Skeletal muscle cell (primary cell): Measurements from ENCODE around the gene PTGDR.

Experiments used
- DNase-seq: peaks from one replicate; pipeline ENCODE4 v3.0.0-alpha.2; 2010; ENCODE audit warnings: low read depth
- H3K4me3 ChIP-seq: 2 replicates; pipeline ENCODE4 v1.5.1; 2011; ENCODE audit warnings: low read depth, mild to moderate bottlenecking, control low read depth, low read length, moderate library complexity

The PTGDR gene

DNA sequence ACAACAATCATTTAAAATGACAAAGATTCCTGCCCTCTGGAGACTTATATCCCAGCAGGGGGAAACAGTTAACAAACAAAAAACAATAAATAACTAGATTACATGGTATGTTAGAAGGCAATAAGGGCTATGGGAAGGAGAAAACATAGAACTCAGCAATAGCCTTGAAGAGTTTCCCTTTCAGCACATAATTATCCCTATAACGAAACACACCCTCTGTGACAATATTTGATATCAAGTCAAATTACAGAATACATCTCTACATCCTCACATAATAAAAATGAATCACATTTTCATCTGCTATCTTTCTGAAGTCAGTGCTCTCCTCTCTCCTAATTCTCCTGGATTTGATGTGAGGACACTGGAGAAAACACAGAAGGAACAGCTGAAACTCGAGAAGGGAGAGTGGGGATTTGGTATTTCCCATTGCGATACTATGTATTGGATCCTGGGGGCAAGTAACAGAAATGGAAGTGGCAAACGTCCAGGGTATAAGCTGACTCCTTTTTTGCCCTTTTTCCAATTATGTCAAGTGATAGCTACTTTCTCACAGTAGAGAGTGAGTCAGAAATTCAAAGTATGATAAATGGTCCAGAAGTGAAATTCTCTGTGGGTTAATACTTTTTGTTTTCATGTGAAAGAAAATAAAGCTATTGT lies 36.9 kb downstream of the PTGDR start:
- H3K4me3 ChIP-seq, result no peak overlapping the region
- DNase-seq, result peak; percentile 39

DNA sequence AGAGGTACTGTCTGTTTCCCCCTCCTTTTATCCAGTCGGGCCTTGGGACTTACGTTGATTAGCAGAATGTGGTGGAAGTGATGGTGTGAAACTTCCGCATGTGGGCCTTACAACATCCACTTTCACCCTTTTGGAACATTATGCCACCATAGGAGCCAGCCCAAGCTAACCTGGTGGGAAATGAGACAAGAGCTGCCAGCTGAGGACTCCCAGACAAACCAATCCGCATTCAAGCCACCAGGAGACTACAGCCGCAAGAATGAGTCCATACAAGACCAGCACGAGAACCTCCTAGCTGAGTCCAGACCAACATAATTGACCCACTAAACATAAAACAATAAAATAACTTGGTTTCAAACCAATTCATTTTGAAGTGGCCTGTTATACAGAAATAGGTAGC lies 37.5 kb downstream of the PTGDR start:
- DNase-seq, result no peak
- no peak overlapping the region for H3K4me3 ChIP-seq

DNA sequence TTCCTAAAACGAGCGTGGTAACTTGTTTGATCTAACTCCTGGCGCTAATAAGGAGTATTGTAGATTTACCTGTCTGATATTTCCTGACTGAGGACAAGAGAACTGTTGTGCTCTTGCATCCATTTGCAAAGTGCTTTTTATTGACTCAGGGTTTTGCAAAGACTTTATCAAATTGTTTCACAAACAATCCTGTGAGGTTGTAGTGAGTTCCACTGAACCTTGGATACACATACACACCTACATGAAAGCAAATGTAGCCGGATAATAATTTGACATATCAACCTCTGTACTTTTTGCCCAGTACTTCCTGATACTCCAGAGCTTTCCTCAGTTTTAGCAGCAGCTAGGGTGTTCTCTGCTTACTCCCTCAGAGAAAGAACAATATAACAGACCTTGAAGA lies 39.9 kb downstream of the PTGDR start:
- DNase-seq, result no peak
- H3K4me3 ChIP-seq, result no peak overlapping the region

DNA sequence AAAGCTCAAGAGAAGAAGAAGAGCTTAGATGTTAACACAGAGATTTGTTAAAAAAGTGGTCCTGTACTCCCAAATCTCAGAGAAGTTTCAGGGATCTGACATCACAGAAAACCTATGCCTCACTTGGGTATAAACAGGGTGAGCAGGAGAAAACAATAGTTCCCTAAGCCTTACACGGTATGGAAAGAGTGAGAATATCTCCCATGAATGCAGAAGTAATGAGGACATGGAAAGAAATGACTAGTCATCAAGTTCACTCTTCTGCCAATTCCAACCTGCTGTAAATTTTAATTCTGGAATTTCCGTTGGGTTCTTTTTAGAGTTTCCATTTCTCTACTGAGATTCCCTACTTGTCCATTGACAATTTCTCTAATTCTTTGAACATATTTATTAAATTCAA lies 40.4 kb downstream of the PTGDR start:
- no peak overlapping the region for H3K4me3 ChIP-seq
- no peak for DNase-seq

DNA sequence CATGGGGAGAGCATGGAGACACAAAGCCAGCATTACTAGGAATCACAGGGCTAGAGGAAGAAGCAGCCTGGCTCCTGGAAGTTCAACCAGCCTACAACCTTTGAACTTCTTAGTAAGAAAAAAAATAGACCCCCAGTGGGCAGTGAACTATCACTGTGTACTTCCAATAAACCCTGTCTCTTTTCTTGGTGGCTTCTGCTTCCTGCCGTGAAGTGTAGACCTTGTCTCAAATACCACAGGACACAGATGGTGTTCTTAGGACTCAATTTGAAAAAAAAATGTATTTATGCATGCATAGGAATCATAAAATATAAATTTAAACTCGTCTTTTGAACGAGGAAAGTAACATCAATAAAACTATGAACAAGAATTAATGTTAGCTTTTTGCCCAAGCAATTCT lies 43.0 kb downstream of the PTGDR start:
- H3K4me3 ChIP-seq, result no peak overlapping the region
- no peak for DNase-seq

DNA sequence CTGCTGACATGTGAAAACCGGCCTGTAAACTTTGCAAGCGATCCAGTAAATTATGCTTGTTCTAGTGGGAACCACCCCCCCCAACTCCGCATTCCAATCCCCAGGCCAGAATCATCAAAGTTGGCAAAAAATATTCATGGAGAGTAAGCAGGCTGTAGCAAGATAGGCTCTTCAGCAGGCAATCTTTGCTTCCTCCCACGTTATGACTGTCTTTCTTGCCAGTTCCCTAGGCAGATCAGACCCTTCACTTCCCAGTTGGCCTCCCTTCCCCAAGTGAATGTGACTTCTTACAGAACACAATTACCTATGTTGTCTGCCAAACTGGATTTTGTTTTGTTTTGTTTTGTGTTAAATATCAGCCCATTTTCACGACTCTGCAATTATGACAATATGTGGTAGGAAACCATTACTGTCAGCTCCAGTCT lies 45.4 kb downstream of the PTGDR start:
- DNase-seq, result peak; percentile 58
- peak overlapping the region; percentile 93 for H3K4me3 ChIP-seq

DNA sequence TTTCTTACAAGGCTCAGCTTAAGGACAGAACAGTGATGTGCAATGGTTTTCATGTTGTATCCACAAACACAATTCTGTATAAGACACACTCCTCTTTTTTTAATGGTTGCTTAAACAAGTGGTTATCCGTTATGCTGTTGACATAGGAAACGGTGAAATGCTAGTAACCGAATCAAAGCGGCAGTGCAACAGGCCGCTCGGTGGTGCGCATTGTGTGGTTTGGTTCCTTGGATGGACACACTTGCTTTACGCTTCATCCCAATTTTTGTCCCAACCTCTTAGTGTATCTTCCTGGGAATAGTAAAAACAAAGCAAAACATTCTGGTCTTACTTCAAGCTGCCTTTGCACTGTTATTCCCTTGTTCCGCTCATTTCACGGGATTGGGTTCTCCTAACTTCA lies 46.0 kb downstream of the PTGDR start:
- peak overlapping the region; percentile 93 for H3K4me3 ChIP-seq
- DNase-seq, result no peak

DNA sequence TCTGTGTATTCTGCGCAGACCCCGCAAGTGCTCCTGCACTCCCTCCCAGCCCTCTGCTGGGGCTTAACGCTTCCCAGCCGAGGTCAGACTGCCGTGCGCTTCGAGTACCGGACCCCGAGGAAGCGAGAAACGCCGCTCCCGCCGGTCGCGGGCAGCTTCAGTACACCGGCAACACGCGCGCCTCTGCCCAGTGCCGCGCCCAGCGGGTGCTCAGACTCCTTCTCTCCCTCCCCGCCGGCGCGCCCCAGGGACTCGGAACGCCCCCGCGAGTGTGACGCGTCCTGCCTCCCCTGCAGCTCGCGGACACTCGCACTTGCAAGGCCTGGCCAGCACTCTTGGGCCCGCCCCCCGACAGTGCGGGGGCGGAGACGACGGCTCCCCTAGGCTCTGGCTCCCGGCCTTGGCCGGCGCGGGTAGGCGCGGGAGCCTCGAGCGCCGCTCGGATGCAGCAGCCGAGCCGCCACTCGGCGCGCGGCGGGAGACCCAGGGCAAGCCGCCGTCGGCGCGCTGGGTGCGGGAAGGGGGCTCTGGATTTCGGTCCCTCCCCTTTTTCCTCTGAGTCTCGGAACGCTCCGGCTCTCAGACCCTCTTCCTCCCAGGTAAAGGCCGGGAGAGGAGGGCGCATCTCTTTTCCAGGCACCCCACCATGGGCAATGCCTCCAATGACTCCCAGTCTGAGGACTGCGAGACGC lies 46.6 kb downstream of the PTGDR start, which contains the start of gene PTGER2:
Gene PTGER2, plus strand, starts transcription at position 410 of the 692 bp plus-strand sequence. Its CDS starts 237 bp downstream, at position 647.
- H3K4me3 ChIP-seq, result peak within 1 kb of the TSS; percentile 93
- peak; percentile 95 for DNase-seq

DNA sequence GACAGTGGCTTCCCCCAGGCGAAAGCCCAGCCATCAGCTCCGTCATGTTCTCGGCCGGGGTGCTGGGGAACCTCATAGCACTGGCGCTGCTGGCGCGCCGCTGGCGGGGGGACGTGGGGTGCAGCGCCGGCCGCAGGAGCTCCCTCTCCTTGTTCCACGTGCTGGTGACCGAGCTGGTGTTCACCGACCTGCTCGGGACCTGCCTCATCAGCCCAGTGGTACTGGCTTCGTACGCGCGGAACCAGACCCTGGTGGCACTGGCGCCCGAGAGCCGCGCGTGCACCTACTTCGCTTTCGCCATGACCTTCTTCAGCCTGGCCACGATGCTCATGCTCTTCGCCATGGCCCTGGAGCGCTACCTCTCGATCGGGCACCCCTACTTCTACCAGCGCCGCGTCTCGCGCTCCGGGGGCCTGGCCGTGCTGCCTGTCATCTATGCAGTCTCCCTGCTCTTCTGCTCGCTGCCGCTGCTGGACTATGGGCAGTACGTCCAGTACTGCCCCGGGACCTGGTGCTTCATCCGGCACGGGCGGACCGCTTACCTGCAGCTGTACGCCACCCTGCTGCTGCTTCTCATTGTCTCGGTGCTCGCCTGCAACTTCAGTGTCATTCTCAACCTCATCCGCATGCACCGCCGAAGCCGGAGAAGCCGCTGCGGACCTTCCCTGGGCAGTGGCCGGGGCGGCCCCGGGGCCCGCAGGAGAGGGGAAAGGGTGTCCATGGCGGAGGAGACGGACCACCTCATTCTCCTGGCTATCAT lies 47.3 kb downstream of the PTGDR start:
- no peak for DNase-seq
- H3K4me3 ChIP-seq, result peak overlapping the region; percentile 93

DNA sequence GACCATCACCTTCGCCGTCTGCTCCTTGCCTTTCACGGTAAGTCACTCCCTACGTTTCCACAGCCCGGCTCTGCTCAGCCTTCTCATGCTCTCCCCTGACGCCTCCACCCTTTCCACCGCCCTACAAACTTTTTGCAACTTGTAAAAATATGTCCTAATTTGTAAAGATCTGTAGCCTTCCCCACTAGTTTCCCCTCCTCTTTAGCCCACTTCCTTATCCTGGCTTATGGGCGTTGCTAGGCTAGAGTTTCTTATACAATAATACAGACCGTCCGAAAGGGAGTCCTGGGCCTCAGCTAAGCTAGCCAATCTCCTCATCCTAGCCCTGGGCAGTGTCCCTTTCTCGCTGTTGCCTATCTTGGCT lies 47.8 kb downstream of the PTGDR start:
- no peak for DNase-seq
- peak overlapping the region; percentile 93 for H3K4me3 ChIP-seq

DNA sequence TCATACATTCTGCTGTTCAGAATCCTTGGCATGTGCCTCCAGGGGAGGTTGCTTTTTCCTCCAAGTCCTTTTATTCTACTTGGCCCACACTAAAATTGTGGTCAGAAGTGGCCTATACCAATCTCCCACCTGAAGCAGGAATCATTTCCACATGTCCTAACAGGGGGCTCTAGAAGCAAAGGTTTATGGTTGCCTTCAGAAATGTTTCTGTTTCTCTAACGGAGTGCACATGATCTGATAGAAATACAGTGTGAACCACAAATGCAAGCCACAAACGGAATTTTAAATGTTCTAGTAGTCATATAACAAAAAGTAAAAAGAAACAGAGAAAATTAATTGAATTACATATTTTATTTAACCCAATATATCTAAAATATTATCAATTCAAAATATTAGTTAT lies 50.6 kb downstream of the PTGDR start:
- DNase-seq, result no peak
- H3K4me3 ChIP-seq, result peak overlapping the region; percentile 93

DNA sequence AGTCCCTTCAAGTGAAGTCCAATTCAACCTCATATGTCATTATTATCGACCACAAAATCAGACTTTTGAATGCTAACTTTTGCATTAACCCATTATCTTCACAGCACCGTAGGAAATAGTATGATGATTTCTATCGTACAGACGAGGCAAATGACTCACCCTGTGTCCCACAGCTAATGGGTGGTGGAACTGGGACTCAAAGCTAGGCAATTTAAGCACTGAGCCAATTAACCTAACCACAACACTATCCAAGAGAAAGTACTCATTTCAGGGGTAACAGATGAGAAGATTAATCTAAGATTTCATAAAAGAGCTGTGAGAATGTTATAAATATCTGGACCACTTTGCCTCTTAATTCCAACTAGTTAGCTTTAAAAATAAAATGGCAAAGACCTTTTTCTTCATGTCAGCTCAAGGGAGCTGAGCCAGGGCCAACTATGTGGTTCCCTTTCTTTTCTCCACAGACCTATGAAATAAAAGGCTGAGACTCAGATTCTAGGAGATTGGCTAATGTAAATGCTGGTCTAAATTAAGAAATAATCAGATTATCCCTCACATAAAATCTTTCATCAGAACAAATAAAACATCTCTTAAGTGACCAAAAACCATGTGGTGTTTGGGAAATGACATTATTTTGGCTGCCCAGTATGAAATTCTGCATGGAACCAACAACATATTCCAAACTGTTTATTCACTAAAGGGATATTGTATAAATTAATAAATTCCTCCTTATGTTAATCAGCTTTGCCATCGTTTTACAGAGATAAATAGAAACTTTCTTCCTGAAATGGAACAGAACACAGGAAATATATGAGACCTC lies 51.5 kb downstream of the PTGDR start:
- H3K4me3 ChIP-seq, result peak overlapping the region; percentile 20
- no peak for DNase-seq

DNA sequence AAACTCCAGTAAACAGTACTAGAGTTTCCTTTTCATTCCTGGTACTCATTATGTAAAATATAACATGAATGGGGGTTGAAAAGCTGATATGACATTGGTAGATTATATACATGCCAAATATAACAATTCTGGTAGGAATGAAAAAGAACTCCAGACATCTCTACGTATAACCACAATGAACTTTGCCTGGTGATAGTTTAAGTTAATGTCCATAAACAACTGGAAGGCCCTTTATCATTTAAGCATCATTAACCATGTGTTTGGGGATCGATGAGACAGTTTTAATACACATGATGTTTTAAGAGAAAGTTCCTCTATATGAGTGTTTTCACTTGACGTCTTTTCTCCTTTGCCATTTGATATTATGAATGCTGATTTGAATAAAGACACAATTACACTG lies 52.4 kb downstream of the PTGDR start:
- no peak overlapping the region for H3K4me3 ChIP-seq
- no peak for DNase-seq

DNA sequence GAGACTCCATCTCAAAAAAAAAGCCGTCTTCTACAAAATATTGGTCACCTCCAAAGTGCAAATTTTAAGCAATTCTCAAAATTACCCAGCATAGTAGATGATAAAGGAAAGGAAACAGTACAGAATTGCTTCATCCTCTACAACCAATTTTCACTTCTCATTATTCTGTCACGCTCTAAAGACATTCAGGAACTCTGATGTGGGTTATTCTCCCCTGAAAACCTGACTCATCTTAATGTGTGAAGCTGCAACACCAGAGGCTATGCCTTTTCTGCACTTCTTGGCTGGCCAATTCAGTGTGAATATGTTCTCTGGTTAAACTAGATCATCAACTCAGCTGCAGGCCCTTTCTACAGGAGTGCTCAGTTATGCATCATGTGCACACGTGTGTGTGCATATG lies 57.6 kb downstream of the PTGDR start:
- no peak overlapping the region for H3K4me3 ChIP-seq
- DNase-seq, result no peak

DNA sequence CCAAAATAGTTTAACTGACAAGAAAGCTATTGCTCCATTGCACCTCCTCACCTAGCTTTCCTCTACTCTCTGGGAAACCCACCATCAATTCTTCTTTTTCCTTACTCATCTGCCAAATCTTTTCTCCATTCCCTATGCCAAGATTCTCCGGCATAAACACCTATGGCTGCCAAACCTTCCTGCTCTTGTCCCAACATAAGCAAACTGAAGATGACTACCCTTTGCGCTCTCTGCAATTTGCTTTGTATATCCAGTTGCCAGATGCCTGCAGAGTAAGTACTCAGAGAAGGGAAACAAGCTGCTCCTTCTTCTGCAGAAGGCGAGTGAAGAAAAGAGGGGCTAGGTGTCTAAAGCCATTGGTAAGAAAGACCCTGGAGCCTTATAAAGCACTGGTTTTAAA lies 58.1 kb downstream of the PTGDR start:
- H3K4me3 ChIP-seq, result no peak overlapping the region
- no peak for DNase-seq
